GM21360 (cell line): ENCODE data around the gene OR1N1.
A peak's percentile ranks its signal among the peaks of the same experiment; 100 is the strongest.
"Not testable (repeated sequence)": the region's sequence is repeated elsewhere in the genome, so short reads cannot be mapped to it uniquely, and the experiment has no call there.

Source experiments
- ATAC-seq: cut with Tn5 transposase; IDR thresholded peaks from one replicate; pipeline ENCODE4 v1.9.1; 2021; ENCODE audit warnings: mild to moderate bottlenecking, moderate library complexity; ENCODE audit not compliant: unreplicated experiment

The OR1N1 gene

GRCh38 chr9:122527193-122527592, at the start of gene OR1N1:
Gene OR1N1, minus strand, starts transcription at chr9:122527293. Its CDS starts 0 bp downstream, at chr9:122527293.
- ATAC-seq: no peak

- ATAC-seq: no peak
Measured at GRCh38 chr9:122572456-122572855, 45.4 kb upstream of the OR1N1 start.

GRCh38 chr9:122567901-122568300, 40.8 kb upstream of the OR1N1 start:
- ATAC-seq: no peak

- ATAC-seq: no peak
Measured at GRCh38 chr9:122562134-122562760, 35.2 kb upstream of the OR1N1 start.

GRCh38 chr9:122561446-122561845, 34.4 kb upstream of the OR1N1 start:
- no peak for ATAC-seq

- ATAC-seq: no peak
Measured at GRCh38 chr9:122552812-122553211, 25.7 kb upstream of the OR1N1 start, which contains the start of gene OR1N2. Gene OR1N2, plus strand, starts transcription at chr9:122553112. Its CDS starts 100 bp downstream, at chr9:122553212.

GRCh38 chr9:122551371-122551770, 24.3 kb upstream of the OR1N1 start:
- ATAC-seq: no peak

- no peak for ATAC-seq
Measured at GRCh38 chr9:122546196-122546595, 19.1 kb upstream of the OR1N1 start.

GRCh38 chr9:122538757-122539156, 11.7 kb upstream of the OR1N1 start:
- ATAC-seq: no peak

- ATAC-seq: not testable (repeated sequence)
Measured at GRCh38 chr9:122537066-122537465, 10.0 kb upstream of the OR1N1 start.

- ATAC-seq: no peak
Measured at GRCh38 chr9:122536134-122536533, 9.0 kb upstream of the OR1N1 start.

GRCh38 chr9:122531157-122531556, 4.1 kb upstream of the OR1N1 start:
- not testable (repeated sequence) for ATAC-seq

GRCh38 chr9:122526602-122527001, 491 bp downstream of the OR1N1 start:
- ATAC-seq: no peak

- ATAC-seq: no peak
Measured at GRCh38 chr9:122519376-122519775, 7.7 kb downstream of the OR1N1 start.

- no peak for ATAC-seq
Measured at GRCh38 chr9:122518841-122519240, 8.3 kb downstream of the OR1N1 start, which contains the start of gene OR1J4. Gene OR1J4, plus strand, starts transcription at chr9:122519141. Its CDS starts 0 bp downstream, at chr9:122519141.

GRCh38 chr9:122518226-122518625, 8.9 kb downstream of the OR1N1 start:
- no peak for ATAC-seq

- ATAC-seq: no peak
Measured at GRCh38 chr9:122510502-122510901, 16.6 kb downstream of the OR1N1 start, which contains the start of gene OR1J2. Gene OR1J2, plus strand, starts transcription at chr9:122510802. Its CDS starts 0 bp downstream, at chr9:122510802.

GRCh38 chr9:122506964-122507363, 20.1 kb downstream of the OR1N1 start:
- ATAC-seq: no peak

GRCh38 chr9:122498883-122499288, 28.2 kb downstream of the OR1N1 start:
- peak; percentile 71 for ATAC-seq

GRCh38 chr9:122479062-122479461, 48.0 kb downstream of the OR1N1 start:
- no peak for ATAC-seq

GRCh38 chr9:122477826-122478225, 49.3 kb downstream of the OR1N1 start, which contains the start of gene OR1J1:
Gene OR1J1, minus strand, starts transcription at chr9:122477926. Its CDS starts 0 bp downstream, at chr9:122477926.
- ATAC-seq: no peak

- no peak for ATAC-seq
Measured at GRCh38 chr9:122477346-122477745, 49.7 kb downstream of the OR1N1 start.
